Calu3 (cell line): ENCODE measurements around the gene ACTN2. TPM values are rescaled to one million over a fixed set of nuclear protein-coding genes. Genes with fewer than 3 reads are reported as not detected.
"Not testable (repeated sequence)": the region's sequence is repeated elsewhere in the genome, so short reads cannot be mapped to it uniquely, and the experiment has no call there.

Experiments
- BruUV-seq: library from RNA; stranded (reverse); fragments of 400-500 nt; replicated peaks from 2 replicates; lab custom pipeline; 2021; lab: Mats Ljungman, UMichigan
- CTCF ChIA-PET: fragments of 300-600 bp; sonication (Branson Sonifier 250); formaldehyde crosslinking; loops from one replicate; lab custom pipeline; 2022; ENCODE audit warnings: antibody characterized with exemption; lab: Charles Lee
- DNase-seq: peaks from one replicate; pipeline ENCODE4 v3.0.0; 2022
- H3K27ac Mint-ChIP-seq: one replicate; pipeline ENCODE4 v1.8.0; 2022; ENCODE audit warnings: mixed read lengths; ENCODE audit not compliant: unreplicated experiment
- H3K27me3 Mint-ChIP-seq: one replicate; pipeline ENCODE4 v1.8.0; 2022; ENCODE audit warnings: mixed read lengths; ENCODE audit not compliant: unreplicated experiment
- H3K36me3 Mint-ChIP-seq: one replicate; pipeline ENCODE4 v1.8.0; 2022; ENCODE audit warnings: mild to moderate bottlenecking, moderate library complexity, mixed read lengths; ENCODE audit not compliant: insufficient read depth, unreplicated experiment
- H3K4me1 Mint-ChIP-seq: one replicate; pipeline ENCODE4 v1.8.0; 2022; ENCODE audit warnings: mild to moderate bottlenecking, low read depth, mixed read lengths; ENCODE audit not compliant: unreplicated experiment
- H3K4me3 Mint-ChIP-seq: one replicate; pipeline ENCODE4 v1.8.0; 2022; ENCODE audit warnings: mild to moderate bottlenecking, low read depth, moderate library complexity, mixed read lengths; ENCODE audit not compliant: unreplicated experiment
- H3K9me3 Mint-ChIP-seq: one replicate; pipeline ENCODE4 v1.8.0; 2022; ENCODE audit warnings: low read depth, mixed read lengths; ENCODE audit not compliant: unreplicated experiment
- intact Hi-C: fragments of 100-400 bp; cut with micrococcal nuclease; formaldehyde crosslinking; loops from one replicate; pipeline ENCODE4 v1.10.0; 2022; ENCODE audit not compliant: unreplicated experiment
- total RNA-seq: library from RNA; stranded (reverse); gene quantifications from 2 replicates; pipeline ENCODE4 v1.2.3, GENCODE V29; 2022
- TF ChIP-seq, protein P1 (sequence below): fragments of 200-600 bp; IDR thresholded peaks from one replicate; pipeline ENCODE4 v1.8.0; 2022; ENCODE audit warnings: antibody characterized with exemption; ENCODE audit not compliant: unreplicated experiment

Gene ACTN2
- total RNA-seq, 1 experiment from 2014 or later: not detected

DNA sequence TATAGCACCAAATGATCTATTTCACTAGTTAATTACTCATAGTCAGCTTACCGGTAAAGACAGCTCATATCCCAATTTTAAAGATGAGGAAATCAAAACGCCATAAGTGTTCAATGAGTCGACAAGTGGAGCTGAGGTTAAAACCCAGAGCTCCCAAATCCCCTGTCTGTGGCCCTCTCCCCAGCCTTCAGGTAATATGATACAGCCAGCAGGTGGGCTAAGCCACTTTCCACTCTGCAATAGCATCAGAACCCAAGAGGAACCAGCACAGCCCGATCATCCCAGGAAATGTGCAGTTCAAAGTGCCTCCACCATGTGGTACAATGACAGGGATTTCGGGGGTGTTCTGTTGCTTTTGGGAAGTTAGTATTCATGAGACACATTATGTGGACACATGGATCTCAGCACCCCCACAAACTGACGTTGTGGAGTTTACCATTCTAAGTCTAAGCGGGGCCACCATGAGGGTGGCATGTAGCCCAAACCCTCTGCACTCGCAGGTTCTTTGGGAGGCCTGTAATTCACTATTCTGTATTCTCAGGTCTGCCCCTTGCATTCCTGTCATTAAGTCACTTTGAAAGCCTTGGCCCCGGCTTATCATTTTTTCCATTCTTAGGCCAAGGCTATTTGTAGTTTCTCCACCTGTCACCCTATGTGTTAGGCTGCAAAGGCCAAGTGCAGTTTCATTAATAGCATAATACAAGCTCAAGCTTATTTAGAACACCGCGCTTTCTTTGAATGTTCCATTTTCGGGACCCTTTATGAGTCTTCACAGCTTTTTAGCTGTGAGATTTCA, 26.3 kb upstream of the ACTN2 start:
- no peaks in the 10 kb centered on the region for H3K9me3 Mint-ChIP-seq
- TF ChIP-seq, protein P1, sequence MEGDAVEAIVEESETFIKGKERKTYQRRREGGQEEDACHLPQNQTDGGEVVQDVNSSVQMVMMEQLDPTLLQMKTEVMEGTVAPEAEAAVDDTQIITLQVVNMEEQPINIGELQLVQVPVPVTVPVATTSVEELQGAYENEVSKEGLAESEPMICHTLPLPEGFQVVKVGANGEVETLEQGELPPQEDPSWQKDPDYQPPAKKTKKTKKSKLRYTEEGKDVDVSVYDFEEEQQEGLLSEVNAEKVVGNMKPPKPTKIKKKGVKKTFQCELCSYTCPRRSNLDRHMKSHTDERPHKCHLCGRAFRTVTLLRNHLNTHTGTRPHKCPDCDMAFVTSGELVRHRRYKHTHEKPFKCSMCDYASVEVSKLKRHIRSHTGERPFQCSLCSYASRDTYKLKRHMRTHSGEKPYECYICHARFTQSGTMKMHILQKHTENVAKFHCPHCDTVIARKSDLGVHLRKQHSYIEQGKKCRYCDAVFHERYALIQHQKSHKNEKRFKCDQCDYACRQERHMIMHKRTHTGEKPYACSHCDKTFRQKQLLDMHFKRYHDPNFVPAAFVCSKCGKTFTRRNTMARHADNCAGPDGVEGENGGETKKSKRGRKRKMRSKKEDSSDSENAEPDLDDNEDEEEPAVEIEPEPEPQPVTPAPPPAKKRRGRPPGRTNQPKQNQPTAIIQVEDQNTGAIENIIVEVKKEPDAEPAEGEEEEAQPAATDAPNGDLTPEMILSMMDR: no peak
- CTCF ChIA-PET: interaction anchor here (0.6 to 0.7 kb wide), 3 partner anchors 15 to 405 kb away, joined by 3 to 6 read pairs (median 5); no protein-coding TSS in a partner anchor
- no peaks in the 10 kb centered on the region for H3K4me1 Mint-ChIP-seq
- no peaks in the 10 kb centered on the region for H3K36me3 Mint-ChIP-seq
- intact Hi-C loops: no loop called here
- no peak overlapping the region for H3K27ac Mint-ChIP-seq
- H3K27me3 Mint-ChIP-seq: no peaks in the 10 kb centered on the region
- no peak for DNase-seq
- H3K4me3 Mint-ChIP-seq: no peak overlapping the region
- BruUV-seq: no TSS peak

DNA sequence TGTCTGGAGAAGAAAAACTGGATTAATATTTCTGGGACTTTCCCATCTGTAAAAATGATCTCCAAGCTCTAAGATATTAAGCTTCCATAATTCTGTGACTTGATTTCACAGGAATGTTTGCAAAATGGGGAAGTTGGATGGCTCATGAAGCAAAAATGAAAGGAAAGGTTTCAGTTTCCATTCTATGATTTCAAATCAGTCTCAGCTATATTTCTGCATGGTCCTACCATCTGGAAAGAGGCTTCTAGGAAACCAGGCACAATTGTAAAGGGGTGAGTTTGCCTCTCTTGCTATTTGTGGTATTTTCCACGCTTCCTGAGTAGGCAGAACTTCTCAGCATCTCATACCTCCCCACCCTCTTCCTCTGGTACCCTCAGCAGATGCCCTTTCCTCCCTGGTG, 22.4 kb upstream of the ACTN2 start:
- H3K4me3 Mint-ChIP-seq: no peak overlapping the region
- BruUV-seq: no TSS peak
- H3K27ac Mint-ChIP-seq: no peak overlapping the region
- no peaks in the 10 kb centered on the region for H3K27me3 Mint-ChIP-seq
- no peak for DNase-seq
- no peaks in the 10 kb centered on the region for H3K36me3 Mint-ChIP-seq
- CTCF ChIA-PET: no interaction called here
- intact Hi-C loops: no loop called here
- H3K4me1 Mint-ChIP-seq: no peaks in the 10 kb centered on the region
- peaks cover 2% of the 10 kb centered on the region for H3K9me3 Mint-ChIP-seq
- TF ChIP-seq, protein P1: no peak

DNA sequence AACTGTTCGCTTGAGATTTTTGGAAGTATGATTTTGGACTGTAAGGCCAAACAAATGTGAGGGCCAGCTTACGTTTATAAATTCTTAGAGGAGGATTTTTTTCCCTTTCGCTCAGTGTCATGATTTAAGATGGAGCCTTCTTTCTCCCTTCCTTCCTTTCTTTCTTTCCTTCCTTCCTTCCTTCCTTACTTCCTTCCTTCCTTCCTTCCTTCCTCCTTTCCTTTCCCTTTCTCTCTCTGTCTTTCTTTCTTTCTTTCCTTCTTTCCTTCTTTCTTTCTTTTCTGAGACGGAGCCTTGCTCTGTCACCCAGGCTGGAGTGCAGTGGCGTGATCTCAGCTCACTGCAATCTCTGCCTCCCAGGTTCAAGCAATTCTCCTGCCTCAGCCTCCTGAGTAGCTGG, 17.4 kb upstream of the ACTN2 start:
- H3K4me3 Mint-ChIP-seq, H3K9me3 Mint-ChIP-seq, DNase-seq, H3K4me1 Mint-ChIP-seq, intact Hi-C loops, H3K36me3 Mint-ChIP-seq, H3K27me3 Mint-ChIP-seq, BruUV-seq, H3K27ac Mint-ChIP-seq: not testable (repeated sequence)
- CTCF ChIA-PET: interaction anchor here (0.6 kb wide), 1 partner anchor 16 kb away, joined by 3 read pairs; no protein-coding TSS in a partner anchor

DNA sequence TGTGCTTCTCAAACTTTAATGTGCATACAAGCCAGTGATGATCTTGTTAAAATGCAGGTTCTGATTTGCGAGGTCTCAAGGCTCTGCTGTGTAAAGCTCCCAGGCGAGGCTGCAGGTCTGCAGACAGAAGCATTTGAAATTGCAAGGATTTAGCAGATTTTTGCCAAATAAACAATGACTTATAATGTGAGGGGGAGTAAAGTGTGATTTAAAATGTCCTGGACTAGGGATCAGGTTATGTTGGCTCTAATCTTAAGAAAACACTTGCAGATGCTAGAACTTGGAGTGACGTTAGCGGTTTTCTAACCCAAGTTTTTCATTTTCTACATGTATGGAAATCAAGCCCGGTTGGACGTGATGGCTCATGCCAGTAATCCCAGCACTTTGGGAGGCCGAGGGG, 16.2 kb upstream of the ACTN2 start:
- peaks cover 2% of the 10 kb centered on the region for H3K9me3 Mint-ChIP-seq
- no TSS peak for BruUV-seq
- H3K4me1 Mint-ChIP-seq: peaks cover 9% of the 10 kb centered on the region
- CTCF ChIA-PET: interaction anchor here (0.6 kb wide), 1 partner anchor 61 kb away, joined by 3 read pairs; no protein-coding TSS in a partner anchor
- DNase-seq: no peak
- no peak overlapping the region for H3K27ac Mint-ChIP-seq
- H3K4me3 Mint-ChIP-seq: no peak overlapping the region
- peaks cover 9% of the 10 kb centered on the region for H3K27me3 Mint-ChIP-seq
- TF ChIP-seq, protein P1: no peak
- intact Hi-C loops: no loop called here
- no peaks in the 10 kb centered on the region for H3K36me3 Mint-ChIP-seq
